Thymus (tissue), 11 donors: Measurements from ENCODE around the gene CHI3L1. TPM values are rescaled to one million over a fixed set of nuclear protein-coding genes. Genes with fewer than 3 reads are reported as not detected.

Source experiments
- DNase-seq, 9 donors: peaks; one replicate each; pipeline ENCODE4 v3.0.0-alpha.2; 2013; ENCODE audit warnings: low spot score in 9 of 9, low read depth in 6 of 9, missing footprints in 1 of 9
- H3K27ac ChIP-seq, 2 donors: one replicate each; pipeline ENCODE4 v1.5.1; 2013; ENCODE audit warnings: control low read depth in 1 of 2, low read depth in 1 of 2, low read length in 1 of 2, mild to moderate bottlenecking in 1 of 2, moderate library complexity in 1 of 2
- H3K27me3 ChIP-seq, 2 donors: one replicate each; pipeline ENCODE4 v1.5.1; 2013; ENCODE audit warnings: low read length in 1 of 2; ENCODE audit not compliant: control insufficient read depth in 2 of 2, insufficient read depth in 1 of 2
- H3K36me3 ChIP-seq, 2 donors: one replicate each; pipeline ENCODE4 v1.5.1; 2013; ENCODE audit warnings: low read length in 1 of 2, mild to moderate bottlenecking in 1 of 2, moderate library complexity in 1 of 2; ENCODE audit not compliant: control insufficient read depth in 2 of 2, insufficient read depth in 2 of 2
- H3K4me1 ChIP-seq, 2 donors: one replicate each; pipeline ENCODE4 v1.5.1; 2013; ENCODE audit warnings: low read length in 2 of 2; ENCODE audit not compliant: control insufficient read depth in 2 of 2, insufficient read depth in 2 of 2
- H3K4me3 ChIP-seq, 2 donors: one replicate each; pipeline ENCODE4 v1.5.1; 2013; ENCODE audit warnings: low read length in 2 of 2, control low read depth in 1 of 2, mild to moderate bottlenecking in 1 of 2
- H3K9me3 ChIP-seq, 2 donors: one replicate each; pipeline ENCODE4 v1.5.1; 2013; ENCODE audit warnings: low read length in 1 of 2, mild to moderate bottlenecking in 1 of 2; ENCODE audit not compliant: control insufficient read depth in 2 of 2, insufficient read depth in 1 of 2
- WGBS: extraction: QIAGEN DNeasy Blood & Tissue Kit; methylation state at CpG from one replicate; pipeline ENCODE4 v1.1.7; 2013; 5-methylcytosine and 5-hydroxymethylcytosine counted together
- polyA plus RNA-seq: library from polyadenylated mRNA; stranded (reverse); fragments of 200-250 nt; gene quantifications from one replicate; pipeline ENCODE4 v1.2.3, GENCODE V29; 2013
- total RNA-seq: library from RNA; stranded (reverse); fragments of 120-200 nt; gene quantifications from one replicate; pipeline ENCODE4 v1.2.4, GENCODE V29; 2013
- donor health status: healthy.

Gene CHI3L1
- total and polyA plus RNA-seq, 2 donors: 7.4 to 26.8 TPM

DNA sequence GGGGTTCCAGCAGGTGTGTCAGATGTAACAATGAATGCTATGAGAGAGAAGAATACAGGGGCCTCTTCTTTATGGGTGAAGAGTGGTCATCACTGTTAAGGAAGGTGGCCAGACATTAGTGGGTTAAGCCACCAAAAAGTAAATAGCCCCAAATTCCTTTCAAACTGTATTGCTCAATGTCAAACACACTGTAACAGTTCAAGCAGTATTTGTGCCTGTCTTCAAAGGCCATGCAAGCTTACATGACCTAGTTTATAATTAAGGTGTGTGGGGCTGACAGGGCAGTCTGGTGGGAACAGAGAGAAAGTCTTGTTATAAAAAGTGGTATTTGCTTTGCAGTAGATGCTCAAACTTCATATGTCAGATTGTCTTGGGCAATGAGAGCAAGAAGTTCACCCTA, 24.5 kb upstream of the CHI3L1 start:
- Histone ChIP-seq H3K4me1 (peaks cover 11 to 13% of the 10 kb centered on the region in 2 donors), H3K4me3 (no peak overlapping the region), H3K27me3 (no peaks in the 10 kb centered on the region), H3K9me3 (no peaks in the 10 kb centered on the region), H3K36me3 (no peaks in the 10 kb centered on the region), H3K27ac (no peak overlapping the region)
- DNase-seq: no peak

DNA sequence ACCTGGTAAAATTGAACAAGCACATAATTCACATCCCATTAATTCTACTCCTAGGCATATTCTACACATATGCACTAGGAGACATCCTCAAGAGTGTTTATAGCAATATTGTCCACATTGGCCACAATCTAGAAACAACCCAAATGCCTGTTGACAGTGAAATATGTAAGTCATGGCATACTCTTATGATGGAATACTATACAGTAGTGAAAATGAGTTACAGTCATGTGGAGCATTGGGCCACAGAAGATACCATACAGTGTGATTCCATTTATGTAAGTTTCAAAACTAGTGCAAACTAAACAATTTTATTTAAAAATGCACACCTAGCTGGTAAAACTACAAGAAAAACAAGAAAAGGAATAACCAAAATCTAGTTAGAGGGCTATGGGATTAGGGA, 23.8 kb upstream of the CHI3L1 start:
- H3K27me3 ChIP-seq: no peaks in the 10 kb centered on the region
- H3K4me1 ChIP-seq: peaks cover 4 to 7% of the 10 kb centered on the region in 2 donors
- H3K9me3 ChIP-seq: no peaks in the 10 kb centered on the region
- no peaks in the 10 kb centered on the region for H3K36me3 ChIP-seq
- no peak overlapping the region for H3K4me3 ChIP-seq
- DNase-seq: no peak
- no peak overlapping the region for H3K27ac ChIP-seq

DNA sequence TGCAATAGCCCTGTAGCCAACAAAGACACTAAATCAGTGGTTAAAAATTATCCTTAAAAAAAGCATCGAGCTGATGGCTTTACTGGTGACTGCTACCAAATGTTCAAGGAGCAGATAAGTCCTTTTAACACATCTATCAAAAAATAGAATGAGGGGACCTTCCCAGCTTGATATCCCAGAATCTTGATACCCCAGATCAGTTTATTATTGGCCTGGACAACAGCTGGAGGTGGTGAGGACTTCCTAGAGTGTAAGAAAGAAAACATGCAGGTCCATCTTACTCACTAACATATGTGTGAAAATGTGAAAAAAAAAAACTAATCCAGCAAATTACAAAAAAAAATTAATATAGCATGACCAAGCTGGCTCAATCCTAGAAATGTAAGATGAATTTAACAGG, 21.7 kb upstream of the CHI3L1 start:
- Histone ChIP-seq H3K9me3 (no peaks in the 10 kb centered on the region), H3K27me3 (no peaks in the 10 kb centered on the region), H3K4me1 (no peaks in the 10 kb centered on the region), H3K36me3 (no peaks in the 10 kb centered on the region), H3K27ac (no peak overlapping the region), H3K4me3 (no peak overlapping the region)
- 97% methylated on average over 1 of the region's 1 CpG for WGBS
- DNase-seq: no peak

- no peaks in the 10 kb centered on the region for H3K4me1 ChIP-seq
- 67% methylated on average over 2 of the region's 2 CpGs for WGBS
- H3K4me3 ChIP-seq: no peak overlapping the region
- H3K36me3 ChIP-seq: no peaks in the 10 kb centered on the region
- no peak for DNase-seq
- no peak overlapping the region for H3K27ac ChIP-seq
- H3K27me3 ChIP-seq: no peaks in the 10 kb centered on the region
- no peaks in the 10 kb centered on the region for H3K9me3 ChIP-seq
Measured at GRCh38 chr1:203207751-203208150, 21.2 kb upstream of the CHI3L1 start.

DNA sequence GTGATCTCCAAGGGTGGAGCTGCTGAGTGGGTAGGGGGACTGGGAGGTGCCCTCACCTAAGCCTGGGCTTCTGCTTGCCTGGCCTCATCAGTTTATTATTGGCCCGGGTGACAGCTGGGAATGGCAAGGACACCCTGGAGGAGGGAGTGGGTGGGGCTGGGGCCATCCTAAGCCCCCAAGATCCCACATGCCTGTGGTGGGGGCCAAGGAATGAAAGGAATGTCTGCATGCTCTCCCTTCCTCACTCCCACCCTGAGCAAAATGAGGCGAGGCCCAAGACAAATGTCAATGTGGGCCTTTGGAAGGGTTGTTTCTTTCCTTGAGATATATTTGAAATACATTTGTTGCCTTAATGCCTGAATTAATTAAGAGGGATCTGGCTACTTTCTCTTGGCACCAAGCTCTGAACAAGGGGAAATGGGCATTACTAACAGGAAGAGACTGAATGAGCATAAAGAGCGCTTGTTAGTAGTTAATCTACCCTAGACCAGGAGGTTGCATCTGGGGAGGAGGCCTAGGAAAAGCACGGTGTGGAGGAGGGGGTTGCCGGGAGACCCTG, 19.7 kb upstream of the CHI3L1 start:
- H3K36me3 ChIP-seq: no peaks in the 10 kb centered on the region
- no peak overlapping the region for H3K27ac ChIP-seq
- H3K27me3 ChIP-seq: peaks cover 0 to 2% of the 10 kb centered on the region in 2 donors
- WGBS: 92% methylated on average over 5 of the region's 5 CpGs
- no peak overlapping the region for H3K4me3 ChIP-seq
- no peaks in the 10 kb centered on the region for H3K4me1 ChIP-seq
- no peak for DNase-seq
- no peaks in the 10 kb centered on the region for H3K9me3 ChIP-seq

DNA sequence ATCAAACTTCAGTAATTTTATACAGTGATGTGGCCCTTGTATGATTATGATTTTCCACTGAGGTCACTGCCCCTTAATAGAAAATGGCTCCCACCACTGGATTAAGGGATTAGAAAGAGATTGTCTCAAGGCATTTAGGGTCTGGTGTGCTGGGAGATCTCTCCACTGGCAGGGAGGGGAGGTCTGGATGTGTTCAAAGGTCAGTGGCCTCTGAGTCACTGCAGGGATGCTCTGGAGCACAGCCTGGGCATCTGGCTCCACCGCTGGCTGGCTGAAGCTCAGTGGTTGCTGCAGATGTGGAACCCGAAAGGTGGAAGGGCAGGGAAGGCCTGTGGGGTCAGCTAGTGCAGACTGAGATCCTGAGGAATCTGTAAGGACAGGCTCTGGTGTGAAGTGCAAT, 18.3 kb upstream of the CHI3L1 start:
- Histone ChIP-seq H3K4me3 (no peak overlapping the region), H3K9me3 (no peaks in the 10 kb centered on the region), H3K27me3 (peaks cover 0 to 4% of the 10 kb centered on the region in 2 donors), H3K27ac (no peak overlapping the region), H3K4me1 (no peaks in the 10 kb centered on the region), H3K36me3 (no peaks in the 10 kb centered on the region)
- DNase-seq: no peak
- WGBS: 98% methylated on average over 2 of the region's 2 CpGs

GRCh38 chr1:203202431-203203245, 16.1 kb upstream of the CHI3L1 start:
- Histone ChIP-seq H3K9me3 (no peaks in the 10 kb centered on the region), H3K27ac (no peak overlapping the region), H3K4me1 (no peaks in the 10 kb centered on the region), H3K27me3 (peaks cover 0 to 4% of the 10 kb centered on the region in 2 donors), H3K36me3 (no peaks in the 10 kb centered on the region), H3K4me3 (no peak overlapping the region)
- DNase-seq: no peak
- WGBS: 96% methylated on average over 15 of the region's 15 CpGs

GRCh38 chr1:203201516-203202205, 15.2 kb upstream of the CHI3L1 start:
- Histone ChIP-seq H3K27me3 (peaks cover 0 to 4% of the 10 kb centered on the region in 2 donors), H3K4me1 (no peaks in the 10 kb centered on the region), H3K4me3 (no peak overlapping the region), H3K27ac (no peak overlapping the region), H3K36me3 (no peaks in the 10 kb centered on the region), H3K9me3 (no peaks in the 10 kb centered on the region)
- DNase-seq: no peak
- 84% methylated on average over 10 of the region's 10 CpGs for WGBS

DNA sequence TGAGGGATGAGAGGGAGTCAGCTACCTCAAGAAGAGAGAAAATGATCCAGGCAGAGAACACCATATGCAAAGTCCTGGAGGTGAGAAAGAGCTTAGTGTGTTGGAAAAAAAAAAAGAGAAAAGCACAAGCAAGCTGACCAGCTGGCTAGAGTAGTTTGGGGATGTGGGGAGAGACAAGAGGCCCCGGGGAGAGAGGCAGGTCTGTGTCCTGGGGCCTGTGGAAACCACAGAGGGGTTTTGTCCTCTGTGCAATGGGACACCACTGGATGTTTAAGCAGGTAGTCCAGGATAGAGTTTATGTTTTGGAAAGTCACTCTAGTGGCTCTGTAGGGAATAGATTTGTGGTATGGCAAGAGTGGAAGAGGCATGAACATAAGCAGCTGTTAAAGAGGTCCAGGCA, 14.4 kb upstream of the CHI3L1 start:
- H3K9me3 ChIP-seq: no peaks in the 10 kb centered on the region
- H3K4me3 ChIP-seq: no peak overlapping the region
- DNase-seq: no peak
- no peaks in the 10 kb centered on the region for H3K36me3 ChIP-seq
- WGBS: 87% methylated on average over 1 of the region's 1 CpG
- no peaks in the 10 kb centered on the region for H3K4me1 ChIP-seq
- H3K27ac ChIP-seq: no peak overlapping the region
- peaks cover 0 to 4% of the 10 kb centered on the region in 2 donors for H3K27me3 ChIP-seq
